BLaER1 (cell line): ENCODE results near the gene MARF1.
"Not testable (repeated sequence)": the region's sequence is repeated elsewhere in the genome, so short reads cannot be mapped to it uniquely, and the experiment has no call there.

ENCODE experiments used
- H3K27ac ChIP-seq: shearing (Covaris generic); formaldehyde crosslinking; 2 replicates; pipeline ENCODE4 v1.8.1; 2022
- H3K27me3 ChIP-seq: shearing (Covaris generic); formaldehyde crosslinking; 2 replicates; pipeline ENCODE4 v1.8.1; 2022
- H3K36me3 ChIP-seq: shearing (Covaris generic); formaldehyde crosslinking; 2 replicates; pipeline ENCODE4 v1.8.1; 2022
- H3K4me1 ChIP-seq: shearing (Covaris generic); formaldehyde crosslinking; 2 replicates; pipeline ENCODE4 v1.8.1; 2022
- H3K4me2 ChIP-seq: shearing (Covaris generic); formaldehyde crosslinking; 2 replicates; pipeline ENCODE4 v1.8.1; 2022
- H3K4me3 ChIP-seq: shearing (Covaris generic); formaldehyde crosslinking; 2 replicates; pipeline ENCODE4 v1.8.1; 2022
- H3K9ac ChIP-seq: shearing (Covaris generic); formaldehyde crosslinking; 2 replicates; pipeline ENCODE4 v1.8.1; 2022
- H3K9me3 ChIP-seq: shearing (Covaris generic); formaldehyde crosslinking; 2 replicates; pipeline ENCODE4 v1.8.1; 2022
- H4K20me1 ChIP-seq: shearing (Covaris generic); formaldehyde crosslinking; 2 replicates; pipeline ENCODE4 v1.8.1; 2022
- Cebpa-rat ChIP-seq: shearing (Covaris generic); IDR thresholded peaks from 2 replicates; pipeline ENCODE4 v1.8.1; 2022

MARF1 gene

GRCh38 chr16:15643048-15643945 lies at the start of gene MARF1:
TSS of gene MARF1 (minus strand) at chr16:15643154. CDS start at chr16:15639233, 3,921 bp downstream.
- Histone ChIP-seq H4K20me1 (peaks cover 19% of the 10 kb centered on the region; the same call in 1 of the 2 replicates), H3K9me3 (no peaks in the 10 kb centered on the region), H3K9ac (peak within 1 kb of the TSS; percentile 94), H3K4me3 (peak within 1 kb of the TSS; percentile 83), H3K36me3 (peaks cover 12% of the 10 kb centered on the region), H3K4me1 (peaks cover 56% of the 10 kb centered on the region), H3K4me2 (peak within 1 kb of the TSS; percentile 88), H3K27ac (peak within 1 kb of the TSS; percentile 97), H3K27me3 (no peaks in the 10 kb centered on the region)
- no peak for TF ChIP-seq Cebpa-rat

DNA sequence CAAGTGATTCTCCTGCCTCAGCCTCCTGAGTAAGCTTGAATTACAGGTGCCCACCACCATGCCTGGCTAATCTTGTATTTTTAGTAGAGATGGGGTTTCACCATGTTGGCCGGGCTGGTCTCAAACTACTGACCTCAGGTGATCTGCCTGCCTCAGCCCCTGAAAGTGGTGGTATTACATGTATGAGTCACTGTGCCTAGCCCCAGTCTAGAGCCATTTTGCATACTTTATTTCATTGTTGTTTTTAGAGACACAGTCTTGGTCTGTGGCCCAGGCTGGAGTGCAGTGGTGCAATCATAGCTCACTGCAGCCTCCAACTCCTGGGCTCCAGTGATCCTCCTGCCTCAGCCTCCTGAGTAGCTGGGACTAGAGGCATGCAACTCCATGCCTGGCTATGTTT lies 49.6 kb upstream of the MARF1 start:
- H3K4me2 ChIP-seq, H3K4me1 ChIP-seq, H3K27me3 ChIP-seq, H3K27ac ChIP-seq, H3K4me3 ChIP-seq, H3K9ac ChIP-seq, H3K9me3 ChIP-seq: not testable (repeated sequence)
- Histone ChIP-seq H4K20me1 (peaks cover 11% of the 10 kb centered on the region; the same call in 1 of the 2 replicates), H3K36me3 (peaks cover 100% of the 10 kb centered on the region)

GRCh38 chr16:15691046-15691445 lies 48.1 kb upstream of the MARF1 start:
- TF ChIP-seq Cebpa-rat: no peak
- Histone ChIP-seq H3K9ac (no peak overlapping the region), H4K20me1 (peaks cover 11% of the 10 kb centered on the region; the same call in 1 of the 2 replicates), H3K9me3 (no peaks in the 10 kb centered on the region), H3K4me2 (no peak overlapping the region), H3K4me3 (no peak overlapping the region), H3K27ac (no peak overlapping the region), H3K36me3 (peaks cover 100% of the 10 kb centered on the region), H3K27me3 (no peaks in the 10 kb centered on the region), H3K4me1 (no peaks in the 10 kb centered on the region)

DNA sequence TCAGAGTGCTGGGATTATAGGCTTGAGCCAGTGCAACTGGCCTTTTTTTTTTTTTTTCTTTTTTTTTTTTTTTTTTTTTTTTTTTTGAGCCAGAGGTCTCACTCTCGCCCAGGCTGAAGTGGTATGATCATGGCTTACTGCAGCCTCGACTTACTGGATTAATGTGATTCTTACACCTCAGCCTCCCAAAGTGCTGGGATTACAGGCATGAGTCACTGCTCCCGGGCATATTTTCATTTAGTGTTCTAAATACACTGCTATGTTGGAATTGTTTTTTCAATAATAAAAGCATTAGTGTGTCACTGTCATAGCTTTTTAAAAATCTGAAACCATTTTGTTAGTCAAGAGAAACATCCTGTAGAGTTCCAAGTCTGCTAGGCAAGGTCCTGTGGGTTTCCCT lies 47.3 kb upstream of the MARF1 start:
- Histone ChIP-seq H3K4me1 (no peaks in the 10 kb centered on the region), H4K20me1 (peaks cover 13% of the 10 kb centered on the region; the same call in 1 of the 2 replicates), H3K9me3 (no peaks in the 10 kb centered on the region), H3K27ac (no peak overlapping the region), H3K9ac (no peak overlapping the region), H3K4me2 (no peak overlapping the region), H3K27me3 (no peaks in the 10 kb centered on the region), H3K4me3 (no peak overlapping the region), H3K36me3 (peaks cover 100% of the 10 kb centered on the region)
- no peak for TF ChIP-seq Cebpa-rat

- Histone ChIP-seq H3K9ac (no peak overlapping the region), H4K20me1 (peaks cover 17% of the 10 kb centered on the region; the same call in 1 of the 2 replicates), H3K27me3 (no peaks in the 10 kb centered on the region), H3K27ac (no peak overlapping the region), H3K4me2 (no peak overlapping the region), H3K4me3 (no peak overlapping the region), H3K36me3 (peaks cover 100% of the 10 kb centered on the region), H3K9me3 (no peaks in the 10 kb centered on the region), H3K4me1 (no peaks in the 10 kb centered on the region)
- no peak for TF ChIP-seq Cebpa-rat
Observed at GRCh38 chr16:15689290-15689689, 46.3 kb upstream of the MARF1 start.

- H3K9ac ChIP-seq: no peak overlapping the region
- H3K27me3 ChIP-seq: no peaks in the 10 kb centered on the region
- H3K4me1 ChIP-seq: peaks cover 6% of the 10 kb centered on the region; the same call in 1 of the 2 replicates
- H3K4me2 ChIP-seq: no peak overlapping the region
- no peak for TF ChIP-seq Cebpa-rat
- H3K36me3 ChIP-seq: peaks cover 100% of the 10 kb centered on the region
- H3K4me3 ChIP-seq: no peak overlapping the region
- no peak overlapping the region for H3K27ac ChIP-seq
- peaks cover 11% of the 10 kb centered on the region; the same call in 1 of the 2 replicates for H4K20me1 ChIP-seq
- no peaks in the 10 kb centered on the region for H3K9me3 ChIP-seq
Observed at GRCh38 chr16:15686287-15686686, 43.3 kb upstream of the MARF1 start.

- no peaks in the 10 kb centered on the region for H3K27me3 ChIP-seq
- H3K9ac ChIP-seq: no peak overlapping the region
- TF ChIP-seq Cebpa-rat: no peak
- no peak overlapping the region for H3K27ac ChIP-seq
- H3K4me2 ChIP-seq: no peak overlapping the region
- H3K4me1 ChIP-seq: peaks cover 17% of the 10 kb centered on the region
- 0 out of 2 replicates have a peak, but pooled peaks cover 6% of the 10 kb centered on the region for H4K20me1 ChIP-seq
- peaks cover 98% of the 10 kb centered on the region for H3K36me3 ChIP-seq
- H3K4me3 ChIP-seq: no peak overlapping the region
- H3K9me3 ChIP-seq: no peaks in the 10 kb centered on the region
Observed at GRCh38 chr16:15682105-15682570, 39.2 kb upstream of the MARF1 start.

DNA sequence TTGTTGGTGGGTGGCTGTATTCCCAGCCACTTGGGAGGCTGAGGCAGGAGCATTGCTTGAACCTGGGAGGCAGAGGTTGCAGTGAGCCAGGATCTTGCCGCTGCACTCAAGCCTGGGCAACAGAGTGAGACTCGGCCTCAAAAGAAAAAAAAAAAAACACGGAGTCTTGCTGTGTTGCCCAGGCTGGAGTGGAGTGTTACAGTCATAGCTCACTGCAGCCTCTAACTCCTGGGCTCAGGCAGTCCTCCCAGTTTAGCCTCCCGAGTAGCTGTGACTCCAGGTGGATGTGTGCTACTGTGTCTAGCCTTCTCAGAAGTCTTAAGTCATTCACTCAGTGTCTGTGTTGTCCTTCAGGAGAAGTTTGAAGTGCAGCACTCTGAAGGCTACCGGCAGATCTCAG lies 34.5 kb upstream of the MARF1 start:
- Histone ChIP-seq H3K27ac (no peak overlapping the region), H4K20me1 (no peaks in the 10 kb centered on the region), H3K4me1 (peaks cover 46% of the 10 kb centered on the region), H3K9me3 (no peaks in the 10 kb centered on the region), H3K4me2 (no peak overlapping the region), H3K36me3 (peaks cover 86% of the 10 kb centered on the region), H3K4me3 (no peak overlapping the region), H3K9ac (no peak overlapping the region), H3K27me3 (no peaks in the 10 kb centered on the region)
- TF ChIP-seq Cebpa-rat: no peak

- no peak for TF ChIP-seq Cebpa-rat
- Histone ChIP-seq H3K36me3 (peaks cover 82% of the 10 kb centered on the region), H3K9ac (no peak overlapping the region), H3K4me3 (no peak overlapping the region), H3K9me3 (no peaks in the 10 kb centered on the region), H3K4me2 (no peak overlapping the region), H3K27ac (no peak overlapping the region), H3K27me3 (no peaks in the 10 kb centered on the region), H3K4me1 (peaks cover 52% of the 10 kb centered on the region), H4K20me1 (no peaks in the 10 kb centered on the region)
Observed at GRCh38 chr16:15676506-15676905, 33.6 kb upstream of the MARF1 start.

DNA sequence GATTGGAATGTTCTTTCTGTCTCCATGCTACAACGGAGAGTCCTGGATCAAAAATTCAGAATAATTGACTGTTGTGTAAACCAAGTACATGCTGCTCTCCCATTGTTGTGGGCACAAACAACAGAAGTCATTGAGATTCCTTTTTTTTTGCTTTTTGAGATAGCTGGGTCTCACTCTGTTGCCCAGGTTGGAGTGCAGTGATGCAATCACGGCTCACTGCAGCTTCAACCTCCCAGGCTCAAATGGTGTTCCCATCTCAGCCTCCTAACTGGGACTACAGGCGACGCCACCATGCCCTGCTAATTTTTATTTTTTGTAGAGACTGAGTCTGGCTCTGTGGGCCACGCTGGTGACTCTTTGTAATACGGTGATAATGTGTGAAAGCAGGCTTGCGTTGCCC lies 31.6 kb upstream of the MARF1 start:
- H3K27ac ChIP-seq: no peak overlapping the region
- peaks cover 84% of the 10 kb centered on the region for H3K36me3 ChIP-seq
- H3K9me3 ChIP-seq: no peaks in the 10 kb centered on the region

More for the DNA sequence above, 31.6 kb upstream of the MARF1 start:
- H3K4me3 ChIP-seq: no peak overlapping the region
- peak; percentile 62; the same call in 1 of the 2 replicates for TF ChIP-seq Cebpa-rat
- peaks cover 47% of the 10 kb centered on the region for H3K4me1 ChIP-seq
- H3K27me3 ChIP-seq: no peaks in the 10 kb centered on the region
- no peaks in the 10 kb centered on the region for H4K20me1 ChIP-seq
- no peak overlapping the region for H3K9ac ChIP-seq
- H3K4me2 ChIP-seq: no peak overlapping the region
